Thoracic aorta (tissue), 2 donors: Measurements from ENCODE around the gene PITX1. TPM values are rescaled to one million over a fixed set of nuclear protein-coding genes. Genes with fewer than 3 reads are reported as not detected.

ENCODE experiments used
- ATAC-seq: fragments of 150-250 bp; one replicate; pipeline ENCODE4 v1.8.0; 2017; ENCODE audit warnings: low read depth; ENCODE audit not compliant: insufficient number of reproducible peaks, low FRiP score
- DNase-seq: peaks from one replicate; pipeline ENCODE4 v3.0.0-alpha.2; 2020; ENCODE audit warnings: low spot score
- H3K27ac ChIP-seq, 2 donors: fragments of 200-600 bp; sonication (generic); 1 replicate in 1 of 2; 2 replicates in 1 of 2; pipeline ENCODE4 v1.5.1; 2016; ENCODE audit warnings: mild to moderate bottlenecking in 2 of 2, moderate library complexity in 2 of 2
- H3K27me3 ChIP-seq: fragments of 200-600 bp; sonication (generic); replicated peaks from 2 replicates; pipeline ENCODE4 v1.6.0; 2016; ENCODE audit warnings: mild to moderate bottlenecking; ENCODE audit not compliant: insufficient read depth
- H3K36me3 ChIP-seq: fragments of 200-600 bp; sonication (generic); one replicate; pipeline ENCODE4 v1.5.1; 2016
- H3K4me1 ChIP-seq, 2 donors: fragments of 200-600 bp; sonication (generic); 1 replicate in 1 of 2; 2 replicates in 1 of 2; pipeline versions ENCODE4 v1.5.1 to v1.6.0; 2016; ENCODE audit warnings: low read depth in 2 of 2, mild to moderate bottlenecking in 1 of 2; ENCODE audit not compliant: control insufficient read depth in 1 of 2
- H3K4me3 ChIP-seq: fragments of 200-600 bp; sonication (generic); 2 replicates; pipeline ENCODE4 v1.5.1; 2016; ENCODE audit warnings: mild to moderate bottlenecking
- H3K9me3 ChIP-seq: fragments of 200-600 bp; sonication (generic); 2 replicates; pipeline ENCODE4 v1.5.1; 2016
- CTCF ChIP-seq: fragments of 200-600 bp; sonication (generic); IDR thresholded peaks from one replicate; pipeline ENCODE4 v1.5.1; 2019; ENCODE audit warnings: antibody characterized with exemption
- total RNA-seq, 2 donors: library from RNA; depleted of rRNA; stranded (reverse); fragments of >200 nt; gene quantifications; one replicate each; pipeline versions ENCODE4 v1.1.0 to v1.2.3, GENCODE V29; 2016

Gene PITX1
- total RNA-seq, 2 donors from 2014 or later: not detected

- peaks cover 37% of the 10 kb centered on the region for H3K27me3 ChIP-seq
- no peak overlapping the region for H3K27ac ChIP-seq
- TF ChIP-seq CTCF: no peak
- no peaks in the 10 kb centered on the region for H3K36me3 ChIP-seq
- H3K4me3 ChIP-seq: no peak overlapping the region
- DNase-seq (no peak), ATAC-seq (no peak)
- no peaks in the 10 kb centered on the region for H3K9me3 ChIP-seq
- H3K4me1 ChIP-seq: peaks cover 11 to 42% of the 10 kb centered on the region in 2 donors
Observed at GRCh38 chr5:135028791-135029476, 5.1 kb downstream of the PITX1 start.

DNA sequence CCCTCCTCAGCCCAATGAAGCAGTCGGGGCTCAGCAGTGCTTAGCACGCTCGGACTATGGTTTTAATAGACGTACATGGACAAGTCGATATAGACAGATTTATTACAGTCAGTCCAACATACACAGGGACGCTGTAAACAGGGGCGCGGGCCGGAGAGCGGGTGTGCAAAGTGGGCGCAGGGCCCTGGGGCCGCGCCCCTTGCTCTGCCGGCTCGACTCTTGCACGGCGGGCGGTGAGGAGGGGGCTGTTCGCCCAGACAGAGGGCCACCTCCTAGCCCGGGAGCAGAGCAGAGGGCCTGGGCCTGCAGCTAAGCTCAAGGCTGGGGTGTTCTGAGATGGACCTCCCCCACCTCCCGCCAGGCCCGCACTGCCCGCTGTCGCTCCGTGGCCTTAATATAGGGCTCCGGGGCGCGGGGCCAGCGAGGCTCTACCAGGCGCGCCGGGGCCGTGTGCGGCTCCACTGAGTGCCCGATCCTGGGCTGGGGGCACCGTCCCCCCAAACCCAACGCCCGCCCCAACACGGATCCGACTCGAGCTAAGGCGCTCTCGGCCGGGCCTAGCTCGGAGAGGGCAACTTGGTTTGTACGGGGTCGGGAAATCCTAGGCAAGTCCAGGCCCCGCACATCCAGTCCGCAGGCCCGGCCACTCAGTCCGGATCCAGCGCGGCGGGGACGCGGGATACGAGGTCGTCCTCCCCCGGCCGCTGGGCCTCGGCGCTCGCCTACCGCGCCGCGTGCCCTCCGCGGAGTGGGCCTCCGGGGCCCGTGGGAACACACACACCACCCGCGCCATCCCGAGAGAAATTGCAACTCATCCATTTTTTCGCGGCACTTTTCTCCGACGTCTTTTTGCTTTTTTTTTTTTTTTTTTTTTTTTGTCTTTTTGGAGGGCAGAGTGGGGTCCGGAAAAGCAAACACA, 6.1 kb downstream of the PITX1 start:
- H3K4me1 ChIP-seq: peaks cover 8 to 32% of the 10 kb centered on the region in 2 donors
- H3K9me3 ChIP-seq: no peaks in the 10 kb centered on the region
- peaks cover 37% of the 10 kb centered on the region for H3K27me3 ChIP-seq
- DNase-seq (no peak), ATAC-seq (no peak)
- no peak overlapping the region for H3K27ac ChIP-seq
- H3K4me3 ChIP-seq: no peak overlapping the region
- no peak for TF ChIP-seq CTCF
- H3K36me3 ChIP-seq: no peaks in the 10 kb centered on the region

DNA sequence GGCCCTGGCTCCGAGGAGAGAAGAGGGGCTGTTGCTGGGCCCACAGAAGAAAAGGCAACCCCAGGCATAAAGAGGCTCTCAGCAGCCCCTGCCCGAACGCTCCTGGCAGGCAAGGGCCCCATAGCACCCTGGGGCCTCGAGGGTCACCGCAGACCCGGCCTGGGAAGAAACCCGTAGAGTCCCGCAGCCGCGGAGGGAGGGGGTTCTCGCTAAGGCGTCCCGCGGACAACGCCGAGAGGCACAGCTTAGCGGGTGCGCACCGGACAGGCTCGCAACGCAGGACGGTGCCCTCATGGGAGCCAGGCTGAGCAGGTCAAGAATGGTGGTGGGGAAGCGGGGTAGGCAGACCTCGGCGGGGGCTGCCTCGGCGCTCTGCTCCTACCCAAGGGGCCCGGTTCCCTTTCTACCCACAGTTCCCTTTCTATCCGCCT, 6.7 kb downstream of the PITX1 start:
- no peak for TF ChIP-seq CTCF
- no peaks in the 10 kb centered on the region for H3K9me3 ChIP-seq
- no peak overlapping the region for H3K27ac ChIP-seq
- peaks cover 31% of the 10 kb centered on the region for H3K27me3 ChIP-seq
- DNase-seq: no peak
- no peaks in the 10 kb centered on the region for H3K36me3 ChIP-seq
- peaks cover 2 to 26% of the 10 kb centered on the region in 2 donors for H3K4me1 ChIP-seq
- ATAC-seq: no peak
- H3K4me3 ChIP-seq: no peak overlapping the region

DNA sequence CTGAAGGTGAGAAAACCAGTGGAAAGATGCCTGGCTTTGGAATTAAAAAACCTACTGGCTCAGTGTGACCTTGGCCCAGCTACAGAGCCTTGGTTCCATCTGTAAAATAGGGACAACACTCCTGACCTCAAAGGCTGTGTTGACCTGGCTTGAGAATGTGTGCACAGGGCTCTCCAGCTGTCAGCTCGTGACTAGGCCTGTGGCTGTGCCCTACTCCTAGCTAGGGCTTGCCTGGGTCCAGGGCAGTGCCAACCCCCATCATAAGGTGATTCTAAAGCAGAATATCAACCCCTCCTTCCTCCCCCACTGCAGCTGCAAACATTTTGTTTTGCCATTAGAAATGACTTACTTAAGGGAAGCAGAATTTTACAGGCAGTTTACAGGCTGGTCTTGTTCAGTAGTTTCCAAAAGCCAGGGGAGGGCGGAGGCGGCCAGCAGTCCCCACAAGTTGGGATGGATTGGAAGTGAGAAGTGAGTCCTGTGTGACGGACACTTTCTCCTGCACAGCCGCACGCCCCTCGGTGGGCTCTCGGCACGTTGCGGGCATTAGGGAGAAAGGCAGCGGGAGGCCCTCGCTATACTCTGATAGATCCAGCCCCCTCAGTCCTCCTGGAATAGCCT, 7.3 kb downstream of the PITX1 start:
- TF ChIP-seq CTCF: no peak
- ATAC-seq: no peak
- Histone ChIP-seq H3K9me3 (no peaks in the 10 kb centered on the region), H3K27me3 (peaks cover 26% of the 10 kb centered on the region), H3K4me3 (no peak overlapping the region), H3K4me1 (peaks cover 2 to 24% of the 10 kb centered on the region in 2 donors), H3K27ac (no peak overlapping the region), H3K36me3 (no peaks in the 10 kb centered on the region)
- no peak for DNase-seq
